ENCODE results near the gene BEST1.
"Not testable (repeated sequence)": the region's sequence is repeated elsewhere in the genome, so short reads cannot be mapped to it uniquely, and the experiment has no call there.

BEST1 gene

DNA sequence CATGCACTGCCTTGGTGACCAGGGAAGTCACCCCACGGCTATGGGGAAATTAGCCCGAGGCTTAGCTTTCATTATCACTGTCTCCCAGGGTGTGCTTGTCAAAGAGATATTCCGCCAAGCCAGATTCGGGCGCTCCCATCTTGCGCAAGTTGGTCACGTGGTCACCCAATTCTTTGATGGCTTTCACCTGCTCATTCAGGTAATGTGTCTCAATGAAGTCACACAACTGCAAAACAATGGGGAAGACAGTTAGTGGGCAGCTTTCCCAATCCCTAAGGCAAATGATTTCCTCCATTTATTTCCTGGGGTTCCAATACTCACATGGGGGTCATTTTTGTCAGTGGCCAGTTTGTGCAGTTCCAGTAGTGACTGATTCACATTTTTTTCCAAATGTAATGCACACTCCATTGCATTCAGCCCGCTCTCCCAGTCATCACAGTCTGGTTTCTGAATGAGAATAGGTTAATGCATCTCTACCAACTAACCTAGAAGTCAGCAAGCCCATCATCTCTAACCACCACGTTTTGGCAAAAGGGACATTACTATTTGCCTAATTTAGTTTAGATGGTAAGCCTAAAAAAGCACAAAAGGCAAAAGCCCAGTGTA lies 14.6 kb downstream of the BEST1 start:
- DNase-seq, result not testable (repeated sequence)

DNA sequence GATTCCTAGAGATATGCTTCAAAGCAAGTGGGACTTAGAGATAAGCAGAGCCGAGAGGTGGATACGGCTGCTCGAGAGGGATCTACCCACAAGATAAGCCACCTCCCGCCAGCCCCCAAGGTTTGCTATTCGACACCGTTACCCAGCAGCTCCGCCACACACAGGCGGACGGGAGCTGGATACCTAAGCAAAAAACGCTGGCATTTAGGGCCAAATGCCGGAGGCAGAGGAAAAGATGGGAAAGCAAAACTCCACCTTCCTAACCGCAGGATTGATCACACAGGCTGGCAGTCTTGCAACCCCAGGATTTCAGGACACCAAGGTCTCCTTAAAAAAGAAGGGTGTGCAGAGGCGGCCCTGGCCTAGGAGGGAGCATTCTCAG lies 16.6 kb downstream of the BEST1 start:
- DNase-seq, result no peak

DNA sequence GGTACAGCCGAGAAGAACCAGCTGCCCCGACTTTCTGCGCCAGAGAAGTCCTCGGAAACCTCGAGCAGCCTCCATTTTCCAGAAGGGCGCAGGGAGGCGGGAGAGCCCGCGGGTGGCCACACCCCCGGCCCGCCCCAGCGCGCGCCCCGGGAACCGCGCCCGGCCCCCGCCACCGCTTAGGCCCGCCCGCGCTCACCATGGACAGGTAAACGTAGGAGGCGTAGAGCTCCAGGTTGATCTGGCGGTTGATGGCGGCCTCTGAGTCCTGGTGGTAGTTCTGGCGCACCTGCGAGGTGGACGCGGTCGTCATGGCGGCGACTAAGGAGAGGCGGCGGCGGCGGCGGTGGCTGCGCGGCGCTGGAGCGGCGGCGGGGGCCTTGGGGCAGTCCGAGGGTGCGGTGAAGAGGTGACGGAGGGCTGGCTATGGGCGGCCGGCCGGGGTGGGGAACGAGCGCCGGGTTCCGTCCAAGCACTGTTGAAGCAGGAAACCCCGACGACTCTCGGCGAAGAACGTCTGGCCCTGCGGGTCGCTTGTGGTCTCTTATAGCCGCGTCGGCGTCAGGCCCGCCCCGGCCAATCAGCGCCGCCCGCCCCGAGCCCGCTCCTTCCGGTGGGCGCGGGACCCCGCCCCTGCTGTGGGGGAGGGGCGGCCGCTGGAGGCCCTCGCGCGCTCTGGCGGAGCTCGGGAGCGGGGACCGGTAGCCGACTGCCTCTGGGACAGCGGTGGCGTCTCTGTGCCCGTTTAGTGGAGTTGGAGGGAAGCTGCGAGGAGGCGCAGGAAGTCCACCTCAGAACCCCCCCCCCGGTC lies 17.2 kb downstream of the BEST1 start, which contains the start of gene FTH1:
Gene FTH1, minus strand, starts transcription at position 519 of the 808 bp plus-strand sequence. Its CDS starts 209 bp downstream, at position 310.
- peak; percentile 88 for DNase-seq

DNA sequence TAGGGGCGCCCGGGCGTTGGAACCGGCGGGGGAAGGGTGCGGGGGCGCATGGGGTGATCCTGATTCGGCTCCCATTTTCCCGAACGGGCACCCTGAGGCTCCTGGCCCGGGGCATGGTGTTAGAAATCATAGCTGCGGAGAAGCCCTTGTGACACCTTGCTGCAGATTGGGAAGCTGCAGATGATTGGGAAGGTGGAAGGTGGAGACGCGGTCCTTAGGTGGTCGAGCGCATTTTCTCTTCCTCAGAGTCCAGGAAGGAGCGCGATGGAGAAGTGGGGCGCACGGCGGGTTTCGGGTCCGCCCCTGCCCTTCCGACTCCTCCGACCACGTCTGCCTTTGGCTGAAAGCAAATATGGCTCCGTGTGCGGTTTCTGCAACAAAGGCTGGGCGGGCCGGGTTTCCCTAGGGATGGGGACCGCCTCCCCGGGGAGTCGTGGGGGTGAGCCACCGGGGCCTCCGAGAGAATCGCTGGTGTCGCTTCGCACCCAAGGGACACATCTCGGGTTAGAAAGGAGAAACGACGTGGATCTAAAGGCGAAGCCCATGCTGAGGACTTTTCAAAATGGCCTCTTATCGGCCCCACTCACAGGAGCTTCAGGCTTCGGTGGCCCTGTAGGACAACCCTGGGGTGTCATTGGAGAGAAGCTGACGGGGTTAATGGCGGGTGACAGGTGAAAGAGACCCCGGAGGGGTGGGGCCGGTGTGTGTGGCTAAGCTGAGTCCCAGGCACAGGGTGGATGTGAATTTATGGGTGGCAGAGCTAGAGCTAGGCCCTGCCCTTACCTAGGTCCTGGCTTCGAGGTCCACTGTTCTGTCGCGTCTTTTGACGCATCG lies 18.0 kb downstream of the BEST1 start:
- DNase-seq, result no peak

DNA sequence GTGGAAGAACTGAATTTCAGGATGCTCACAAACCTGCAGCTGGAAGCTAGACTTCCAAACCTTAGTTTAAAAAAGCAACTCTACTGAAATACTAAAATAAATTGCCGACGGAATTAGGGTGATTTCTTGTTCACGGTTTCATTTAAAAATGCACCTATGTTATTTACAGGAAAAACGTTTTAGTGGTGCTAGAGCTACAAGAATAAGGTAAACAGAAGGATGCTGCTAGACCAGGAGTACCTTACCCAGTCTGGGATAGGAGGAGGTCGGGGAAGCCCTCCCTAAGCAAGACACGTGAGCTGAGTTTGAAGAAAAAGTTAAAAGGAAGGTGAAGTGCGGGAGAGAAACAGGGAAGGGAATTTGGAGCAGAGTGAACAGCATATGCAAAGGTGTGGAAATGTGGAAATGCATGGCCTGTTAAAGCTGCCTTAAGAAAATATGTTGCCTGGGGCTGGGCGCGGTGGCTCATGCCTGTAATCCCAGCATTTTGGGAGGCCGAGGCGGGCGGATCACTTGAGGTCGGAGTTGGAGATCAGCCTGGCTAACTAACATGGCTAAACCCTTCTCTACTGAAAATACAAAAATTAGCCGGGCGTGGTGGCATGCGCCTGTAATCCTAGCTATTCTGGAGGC lies 18.7 kb downstream of the BEST1 start:
- DNase-seq, result no peak

DNA sequence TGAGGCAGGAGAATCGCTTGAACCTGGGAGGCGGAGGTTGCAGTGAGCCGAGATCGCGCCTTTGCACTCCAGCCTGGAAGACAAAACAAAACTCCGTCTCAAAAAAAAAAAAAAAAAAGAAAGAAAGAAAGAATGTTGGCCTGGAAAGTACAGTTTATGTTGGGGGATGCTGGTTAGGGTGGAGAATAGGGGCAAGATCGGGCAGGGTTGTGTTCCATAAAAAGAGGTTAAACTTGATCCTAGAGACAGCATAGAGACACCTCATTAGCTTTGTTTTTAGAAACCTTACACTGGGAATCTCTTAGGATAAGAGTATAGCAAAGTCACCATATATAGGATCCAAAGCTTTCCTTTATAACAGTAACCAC lies 19.2 kb downstream of the BEST1 start:
- no peak for DNase-seq

DNA sequence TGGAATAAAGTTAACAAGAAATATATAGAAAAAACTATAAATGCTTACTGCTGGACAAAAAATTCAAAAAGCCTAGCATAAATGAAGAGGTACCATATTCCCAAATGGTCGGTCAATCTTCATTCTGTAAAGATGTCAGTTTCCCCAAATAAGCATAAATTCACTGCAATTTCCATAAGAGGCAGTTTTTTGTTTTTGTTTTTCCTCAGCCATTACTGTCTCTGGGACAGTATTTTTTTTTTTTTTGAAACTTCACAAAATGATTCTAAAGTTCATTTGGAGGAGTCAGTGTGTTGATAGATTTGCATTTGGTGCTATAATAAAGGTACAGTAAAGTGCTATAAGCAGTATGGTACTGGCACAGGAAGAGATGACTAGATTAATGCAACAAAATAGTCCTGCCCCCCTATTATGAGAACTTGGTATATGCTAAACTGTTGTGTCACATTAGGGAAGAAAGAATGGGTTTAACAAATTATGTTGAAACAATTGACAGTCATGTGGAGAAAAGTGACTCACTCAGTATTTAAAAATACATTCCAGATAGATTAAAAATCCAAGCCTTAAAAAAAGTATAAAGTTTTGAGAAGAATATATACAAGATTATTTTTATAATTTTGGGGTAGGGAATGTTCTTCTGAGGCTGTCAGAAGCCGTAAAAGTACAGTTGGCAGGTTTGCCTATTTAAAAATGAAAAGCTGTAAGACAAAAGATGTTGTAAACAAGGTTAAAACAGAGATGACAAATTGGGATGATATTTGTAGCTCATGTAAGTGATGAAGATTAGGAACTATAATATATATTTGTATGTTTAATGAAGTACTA lies 19.9 kb downstream of the BEST1 start:
- DNase-seq, result no peak

DNA sequence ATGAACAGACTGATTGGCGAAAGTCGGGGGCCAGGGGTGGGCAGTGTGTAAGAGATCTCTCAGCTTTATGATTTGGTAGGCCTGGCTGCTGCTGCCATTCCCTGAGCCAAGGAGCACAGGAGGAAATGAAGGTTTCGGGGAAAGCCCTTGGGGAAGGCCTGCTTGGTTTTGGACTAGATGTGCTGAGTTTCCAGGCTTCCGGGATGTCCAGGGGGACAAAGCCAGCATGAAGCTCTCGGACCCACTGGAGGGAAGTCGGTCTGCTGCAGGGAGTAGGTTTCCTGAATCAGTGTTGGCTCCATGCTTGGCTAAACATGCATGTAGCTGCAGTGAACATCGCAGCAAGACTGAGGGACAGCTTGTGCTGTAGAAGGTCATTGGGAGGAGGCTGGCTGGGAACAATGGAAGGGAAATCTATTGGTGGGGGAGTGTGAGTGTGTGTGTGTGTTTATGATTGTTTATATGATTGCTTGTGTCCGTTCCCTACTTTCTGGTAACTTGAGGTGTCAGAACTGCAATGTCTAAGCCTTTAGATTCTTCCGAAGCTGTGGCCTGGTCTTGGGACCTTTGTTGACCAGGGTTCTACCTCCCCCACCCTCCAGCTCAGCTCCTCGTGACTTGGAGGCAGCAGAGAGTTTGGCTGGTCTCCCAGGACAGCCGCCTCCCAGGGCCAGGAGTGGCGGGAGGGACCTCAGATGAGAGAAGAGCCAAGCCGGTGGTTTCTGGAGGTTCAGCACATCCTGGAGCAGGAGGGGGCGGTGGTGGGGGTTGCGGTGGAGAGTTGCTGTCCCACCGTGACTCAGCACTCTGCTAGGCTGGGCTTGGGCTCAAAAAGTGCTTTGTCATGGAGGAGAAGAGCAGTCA lies 21.3 kb downstream of the BEST1 start:
- DNase-seq, result no peak

DNA sequence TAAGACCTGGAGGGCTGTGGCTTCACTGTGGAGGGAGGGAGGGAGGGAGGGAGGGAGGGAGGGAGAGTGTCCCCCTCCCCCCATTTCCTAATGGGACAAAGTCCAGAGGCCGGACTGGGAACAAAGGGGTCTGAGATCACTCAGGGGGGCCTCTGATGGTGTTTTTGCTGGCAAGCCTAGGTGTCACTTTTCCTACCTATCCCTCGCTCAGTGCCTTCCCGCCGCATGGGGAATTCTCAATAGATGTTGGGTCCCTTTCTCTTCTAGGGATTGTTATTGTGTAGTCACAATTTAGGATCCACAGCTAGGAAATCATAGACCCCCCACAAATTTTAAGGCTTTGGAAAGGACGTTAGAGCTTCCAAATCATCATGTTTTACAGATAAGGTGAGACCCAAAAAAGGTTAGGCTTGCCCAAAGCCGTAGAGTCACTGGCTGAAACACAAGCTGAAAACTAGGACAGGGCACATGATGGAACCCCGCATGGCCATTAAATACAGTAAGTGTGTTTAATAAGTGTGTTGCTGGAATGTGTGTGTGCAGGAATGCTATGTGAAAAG lies 22.0 kb downstream of the BEST1 start:
- no peak for DNase-seq

DNA sequence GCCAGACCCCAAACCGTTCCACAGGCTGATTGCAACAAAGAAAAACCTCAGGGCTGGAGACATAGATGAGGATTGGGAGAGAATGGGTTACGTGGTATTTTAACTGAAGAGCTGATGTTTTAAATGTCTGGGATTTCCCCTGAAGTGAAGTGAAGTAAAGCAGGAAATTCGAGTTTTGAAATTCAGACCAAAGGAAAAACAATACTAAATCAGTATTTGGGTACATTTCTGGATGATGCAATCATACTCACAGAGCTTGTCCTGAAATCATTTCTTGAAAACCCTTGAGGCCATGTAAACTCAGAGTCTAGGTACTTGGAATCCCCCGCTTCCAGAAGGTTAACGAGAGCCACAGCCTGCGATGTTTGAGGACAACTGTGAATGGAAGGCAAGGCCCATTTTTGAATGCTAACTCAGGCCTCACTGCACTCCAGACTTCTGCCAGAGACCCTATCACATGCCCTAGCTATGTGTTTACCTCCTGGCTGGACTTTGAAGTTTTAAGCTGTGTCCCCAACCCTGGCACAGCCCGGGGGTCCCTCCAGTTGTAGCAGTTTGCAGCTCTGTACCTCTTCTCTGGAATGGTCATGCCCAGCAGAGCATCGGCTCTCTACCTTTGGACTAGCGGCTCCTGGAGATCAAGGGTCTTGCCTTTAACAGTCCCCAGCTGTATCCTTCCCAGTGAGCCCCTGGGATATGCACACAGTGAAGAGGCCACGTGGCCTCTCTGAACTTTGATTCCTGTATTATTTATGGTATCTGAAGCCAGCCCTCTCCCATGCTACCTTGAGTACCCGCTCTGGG lies 22.7 kb downstream of the BEST1 start:
- no peak for DNase-seq

DNA sequence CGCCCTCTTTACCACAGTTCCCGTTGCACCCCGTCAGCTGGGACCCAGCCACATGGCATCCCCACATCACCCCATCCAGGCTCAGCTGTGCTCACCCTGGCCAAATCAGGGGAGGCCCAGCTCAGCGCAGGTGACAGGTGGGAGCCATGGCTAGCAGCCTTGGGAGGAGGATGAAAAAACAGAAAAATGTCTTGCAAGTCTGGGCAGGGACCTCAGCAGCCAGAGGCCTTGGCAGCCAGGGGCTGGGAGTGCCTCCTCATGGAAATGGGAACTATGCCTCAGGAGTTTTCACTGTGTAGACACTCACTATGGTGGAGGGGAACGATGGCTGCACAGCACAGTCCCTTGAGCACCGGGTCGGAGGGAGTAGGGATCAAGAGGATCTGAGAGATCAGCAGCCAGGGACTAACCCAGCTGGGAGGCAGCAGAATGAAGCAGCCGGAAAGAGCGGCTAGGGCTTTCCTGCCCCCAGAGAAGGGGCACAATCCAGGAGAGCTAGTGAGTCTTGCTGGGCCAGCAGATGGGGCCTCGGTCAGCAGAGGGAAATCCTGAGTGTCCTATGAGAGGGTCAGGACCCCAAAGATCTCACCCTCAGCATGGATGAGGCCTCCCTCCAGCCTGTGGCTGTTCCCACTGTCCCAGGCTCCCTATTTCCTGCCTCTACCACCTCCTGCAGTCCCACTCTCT lies 23.5 kb downstream of the BEST1 start:
- DNase-seq, result no peak

DNA sequence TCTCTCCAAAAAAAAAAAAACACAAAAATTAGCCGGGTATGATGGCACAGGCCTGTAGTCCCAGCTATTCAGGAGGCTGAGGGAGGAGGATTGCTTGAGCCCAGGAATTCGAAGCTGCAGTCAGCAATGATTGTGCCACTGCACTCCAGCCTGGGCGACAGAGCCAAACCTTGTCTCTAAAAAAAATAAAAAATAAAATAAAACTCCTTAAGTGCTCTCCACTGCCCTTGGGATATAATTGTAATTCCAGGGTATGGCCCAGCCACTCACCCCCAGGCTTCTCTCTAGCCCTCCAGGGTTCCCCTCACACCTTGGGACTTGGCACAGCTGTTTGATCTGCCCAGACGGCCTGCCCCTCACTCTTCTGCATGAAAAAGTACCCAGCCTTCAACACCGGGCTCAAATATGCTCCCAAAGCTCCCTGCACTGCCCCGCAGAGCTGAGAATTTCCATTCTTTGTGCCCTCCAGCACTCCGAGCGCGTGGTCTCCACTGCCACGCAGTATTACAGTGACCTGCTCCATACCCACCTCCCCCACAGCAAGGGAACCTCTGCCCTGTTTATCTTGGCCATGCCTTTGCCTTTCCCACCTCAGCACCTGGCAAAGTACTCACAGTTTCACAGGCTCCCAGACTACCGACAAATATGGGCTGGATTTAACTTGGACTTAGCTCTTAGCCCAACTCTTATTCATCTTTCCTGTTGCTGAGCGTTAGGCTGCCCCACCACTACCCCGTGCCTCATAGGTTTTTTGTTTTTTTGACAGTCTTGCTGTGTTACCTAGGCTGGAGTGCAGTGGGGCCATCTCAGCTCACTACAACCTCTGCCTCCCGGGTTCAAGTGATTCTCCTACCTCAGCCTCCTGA lies 24.8 kb downstream of the BEST1 start:
- DNase-seq, result no peak

DNA sequence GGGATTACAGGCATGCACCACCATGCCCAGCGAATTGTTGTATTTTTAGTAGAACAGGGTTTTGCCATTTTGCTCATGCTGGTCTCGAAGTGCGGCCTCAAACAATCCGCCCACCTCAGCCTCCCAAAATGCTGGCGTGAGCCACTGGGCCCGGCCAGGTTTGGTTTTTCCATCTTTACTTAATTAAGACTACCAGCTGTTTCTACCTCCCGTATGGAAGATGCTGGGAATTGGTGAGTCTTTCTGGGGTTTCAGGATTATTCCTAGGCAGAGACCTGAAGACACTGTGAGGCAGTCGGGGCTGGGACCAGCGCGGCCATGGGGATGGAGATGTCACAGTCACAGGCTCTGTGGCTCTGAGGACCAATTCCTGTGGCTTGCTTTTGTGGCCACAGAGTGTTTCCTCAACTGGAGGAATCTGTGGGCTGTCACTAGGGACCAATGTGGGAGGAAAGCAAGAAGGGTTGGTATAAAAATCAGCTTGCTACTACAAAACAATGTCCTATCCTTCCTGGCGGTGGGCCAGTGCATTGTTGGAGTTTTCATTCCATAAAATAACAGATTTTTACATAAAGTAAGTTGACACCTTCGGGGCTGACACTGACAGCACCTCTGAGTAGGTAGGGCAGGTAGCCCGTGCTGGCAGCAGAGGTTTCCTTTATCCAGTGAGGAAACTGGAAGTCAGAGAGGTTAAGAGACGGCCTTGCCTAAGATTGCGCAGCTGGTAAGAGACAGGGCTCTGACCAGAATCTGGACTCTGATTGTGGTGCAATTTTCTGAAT lies 25.7 kb downstream of the BEST1 start:
- no peak for DNase-seq

DNA sequence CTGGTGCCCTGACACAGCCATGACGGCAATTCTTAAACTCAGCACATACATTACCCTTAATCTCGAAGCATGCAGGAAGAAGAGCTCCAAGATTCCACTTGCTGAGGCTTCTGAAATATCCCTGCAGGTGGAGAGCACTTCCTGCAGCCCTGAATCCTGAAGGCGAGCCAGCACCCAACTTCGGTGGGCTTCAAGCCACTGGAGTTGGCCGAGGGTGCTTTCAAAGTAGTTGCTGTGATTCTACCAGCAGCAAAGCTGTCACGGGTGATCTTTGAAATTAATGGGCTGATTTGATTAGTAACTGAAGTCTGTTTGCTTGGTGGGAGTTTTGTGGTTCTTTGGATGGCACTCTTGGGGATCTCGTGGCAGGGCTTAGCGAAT lies 26.3 kb downstream of the BEST1 start:
- DNase-seq, result no peak

DNA sequence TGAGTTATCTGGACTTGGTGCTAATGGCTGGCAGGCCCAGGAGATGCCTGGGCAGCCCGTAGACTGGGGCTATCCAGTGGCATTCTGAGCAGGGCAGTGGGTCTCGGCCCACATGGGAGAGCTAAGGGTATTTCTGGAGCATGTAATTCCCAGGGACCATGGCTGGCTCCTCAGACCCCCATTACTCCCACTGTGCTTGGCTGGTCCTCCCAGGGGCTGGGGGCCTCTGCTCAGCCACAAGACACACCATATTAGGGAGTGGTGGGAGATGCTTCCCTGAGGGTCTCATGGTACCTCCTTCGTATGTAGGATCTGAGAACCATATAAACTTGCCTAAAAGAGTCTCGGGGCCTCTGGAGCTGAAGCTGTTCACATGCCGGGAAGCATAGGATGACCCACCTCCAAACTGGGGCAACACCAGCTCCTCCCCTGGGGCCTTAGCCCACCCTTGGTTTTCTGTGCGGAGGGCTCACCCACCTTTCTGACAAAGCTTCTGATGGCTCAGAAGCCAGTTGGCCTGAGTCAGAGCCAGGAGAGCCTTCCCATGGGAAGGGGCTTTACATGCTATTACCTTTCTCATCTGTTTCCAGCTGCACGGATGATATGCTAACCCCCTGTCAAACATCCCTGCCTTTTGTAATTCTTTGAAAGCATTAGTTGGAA lies 26.8 kb downstream of the BEST1 start:
- no peak for DNase-seq

DNA sequence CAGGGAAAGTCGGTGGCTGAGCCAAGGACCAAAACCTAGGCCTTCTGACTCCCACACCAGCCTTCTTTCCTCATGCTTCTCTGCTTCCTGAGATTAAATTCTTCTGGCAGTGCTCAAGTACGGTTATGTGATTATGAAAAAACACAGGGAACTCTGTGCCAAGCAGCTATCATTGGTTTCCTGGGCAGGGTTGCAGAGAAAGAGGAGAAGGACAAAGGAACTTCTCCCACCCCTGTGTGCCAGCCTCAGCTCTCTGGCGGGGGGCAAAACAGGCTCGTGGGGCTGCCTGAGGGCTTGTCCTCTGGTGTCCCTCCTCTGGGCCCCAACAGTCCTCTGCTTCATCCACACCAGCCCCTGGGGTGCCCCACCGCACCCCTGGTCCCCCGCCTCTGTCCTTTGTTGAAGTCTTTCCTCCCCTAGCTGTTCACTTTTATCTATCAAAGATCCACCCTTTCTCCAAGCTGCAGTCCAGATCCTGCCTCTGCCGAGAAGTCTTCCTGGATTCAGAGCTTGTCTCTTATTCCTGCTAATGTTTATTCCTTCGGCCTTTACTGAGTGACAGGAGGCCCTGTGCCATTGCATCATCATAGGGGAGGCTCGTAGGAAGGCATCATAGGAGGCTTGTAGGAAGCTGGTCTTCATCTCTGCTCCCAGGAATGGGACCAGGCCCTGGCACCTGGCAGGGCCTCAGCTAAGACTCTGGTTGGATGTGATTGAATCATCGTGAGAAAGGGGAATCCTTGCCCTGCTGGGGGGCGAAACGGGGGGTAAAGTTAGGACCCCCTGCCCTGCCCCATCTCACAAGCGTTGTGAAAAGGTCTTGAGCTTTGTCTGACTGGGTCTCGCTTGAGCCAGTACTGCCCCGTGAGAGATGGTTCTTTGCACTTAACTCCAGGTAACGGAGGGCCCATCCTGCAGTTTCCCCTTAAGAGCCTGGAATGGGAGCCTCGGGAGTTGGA lies 28.8 kb downstream of the BEST1 start:
- no peak for DNase-seq

Measured in effector CD4-positive, alpha-beta T cell (primary cell).